ENCODE results near the gene PAPPA2. TPM values are rescaled to one million over a fixed set of nuclear protein-coding genes. Genes with fewer than 3 reads are reported as not detected.

PAPPA2 gene
- total and polyA plus RNA-seq, 2 of the 4 experiments (the other 2 are of a cell fraction) = 0.10 to 0.18 TPM

DNA sequence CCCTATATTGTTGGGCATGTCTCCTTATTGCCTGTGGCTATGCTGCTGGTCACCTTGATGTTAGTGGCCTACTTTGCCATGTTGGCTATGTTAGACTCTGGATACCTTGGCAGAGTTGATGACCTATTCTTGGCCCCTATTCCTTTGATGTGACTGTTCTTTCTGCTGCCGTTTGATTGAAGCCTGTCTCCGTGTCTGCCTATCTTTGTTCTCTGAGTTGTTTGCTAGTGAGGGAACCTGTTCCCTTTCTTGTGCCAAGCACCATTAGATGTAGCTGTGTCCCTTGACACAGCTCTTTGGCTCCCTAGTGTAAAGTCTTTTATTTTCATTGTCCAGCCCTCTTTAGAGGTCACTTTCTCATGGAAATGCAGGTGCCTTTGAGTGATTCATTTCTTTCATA lies 28.7 kb upstream of the PAPPA2 start:
- H4K8ac ChIP-seq (ENCODE audit: low read depth in 2 of 2, low read length in 2 of 2) = no peak overlapping the region
- H4K20me1 ChIP-seq (ENCODE audit: insufficient read depth, low read length) = no peaks in the 10 kb centered on the region
- no peak overlapping the region for H3K27ac ChIP-seq (ENCODE audit: insufficient read depth, low read length)
- no peaks in the 10 kb centered on the region for H3K9me3 ChIP-seq (ENCODE audit: control insufficient read depth, insufficient read depth, low read length)
- no peaks in the 10 kb centered on the region for H3K9me1 ChIP-seq (ENCODE audit: insufficient read depth, low read length)
- dilution Hi-C loops (cut with HindIII; ENCODE audit: low sequenced_read_pairs, unreplicated experiment) (no loop called here), in situ Hi-C loops (cut with MboI; ENCODE audit: low sequenced_read_pairs) (no loop called here), intact Hi-C loops (cut with micrococcal nuclease) (no loop called here)
- no CpG with 5 or more reads among the region's 2 CpGs for WGBS, 2 experiments (ENCODE audit: extremely low coverage in 2 of 2, insufficient read length in 1 of 2)
- H3K56ac ChIP-seq (ENCODE audit: extremely low read depth, insufficient read depth, low read length) = no peak overlapping the region
- no peak overlapping the region for H3K4ac ChIP-seq (ENCODE audit: low read depth, low read length)
- H3K27me3 ChIP-seq (ENCODE audit: control insufficient read depth, insufficient read depth, low read length) = no peaks in the 10 kb centered on the region
- H2BK120ac ChIP-seq (ENCODE audit: low read depth, low read length) = no peak overlapping the region
- no peak overlapping the region for H2BK15ac ChIP-seq (ENCODE audit: low read depth, low read length)
- no peak overlapping the region for H2AFZ ChIP-seq (replicated peaks; ENCODE audit: low read length, poor library complexity)
- H2BK20ac ChIP-seq (ENCODE audit: low read depth, low read length) = no peak overlapping the region
- H3K23ac ChIP-seq (ENCODE audit: low read depth, low read length) = no peak overlapping the region
- ATAC-seq (ENCODE audit: low read depth) (no peak), DNase-seq (no peak)
- H3K4me1 ChIP-seq (ENCODE audit: control insufficient read depth, insufficient read depth, low read length) = no peaks in the 10 kb centered on the region
- H3K9ac ChIP-seq (ENCODE audit: low read depth, low read length) = no peak overlapping the region
- H3K18ac ChIP-seq (ENCODE audit: low read depth, low read length) = no peak overlapping the region
- TF ChIP-seq MXI1 (IDR thresholded peaks at IDR 0.05; ENCODE audit: borderline replicate concordance, low read depth, low read length) (no peak), CEBPB (IDR thresholded peaks at IDR 0.05; ENCODE audit: low read depth, low read length) (no peak), MAFK (IDR thresholded peaks at IDR 0.05; ENCODE audit: low read depth, low read length) (no peak), SMC3 (IDR thresholded peaks at IDR 0.05; ENCODE audit: low read depth, low read length) (no peak), RCOR1 (IDR thresholded peaks at IDR 0.05; ENCODE audit: insufficient replicate concordance, low read length) (no peak), FOS (IDR thresholded peaks at IDR 0.05; ENCODE audit: low read depth, low read length) (no peak)
- TF ChIP-seq, protein P1, sequence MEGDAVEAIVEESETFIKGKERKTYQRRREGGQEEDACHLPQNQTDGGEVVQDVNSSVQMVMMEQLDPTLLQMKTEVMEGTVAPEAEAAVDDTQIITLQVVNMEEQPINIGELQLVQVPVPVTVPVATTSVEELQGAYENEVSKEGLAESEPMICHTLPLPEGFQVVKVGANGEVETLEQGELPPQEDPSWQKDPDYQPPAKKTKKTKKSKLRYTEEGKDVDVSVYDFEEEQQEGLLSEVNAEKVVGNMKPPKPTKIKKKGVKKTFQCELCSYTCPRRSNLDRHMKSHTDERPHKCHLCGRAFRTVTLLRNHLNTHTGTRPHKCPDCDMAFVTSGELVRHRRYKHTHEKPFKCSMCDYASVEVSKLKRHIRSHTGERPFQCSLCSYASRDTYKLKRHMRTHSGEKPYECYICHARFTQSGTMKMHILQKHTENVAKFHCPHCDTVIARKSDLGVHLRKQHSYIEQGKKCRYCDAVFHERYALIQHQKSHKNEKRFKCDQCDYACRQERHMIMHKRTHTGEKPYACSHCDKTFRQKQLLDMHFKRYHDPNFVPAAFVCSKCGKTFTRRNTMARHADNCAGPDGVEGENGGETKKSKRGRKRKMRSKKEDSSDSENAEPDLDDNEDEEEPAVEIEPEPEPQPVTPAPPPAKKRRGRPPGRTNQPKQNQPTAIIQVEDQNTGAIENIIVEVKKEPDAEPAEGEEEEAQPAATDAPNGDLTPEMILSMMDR (conservative IDR thresholded peaks at IDR 0.05; ENCODE audit: low read depth, low read length) = no peak
- no peak overlapping the region for H3K14ac ChIP-seq (replicated peaks; ENCODE audit: low read depth, low read length)
- H2AK5ac ChIP-seq (ENCODE audit: low read depth, low read length) = no peak overlapping the region
- no peaks in the 10 kb centered on the region for H3K79me1 ChIP-seq (ENCODE audit: low read depth in 1 of 2, low read length in 2 of 2)
- CTCF ChIA-PET = no interaction called here
- no peaks in the 10 kb centered on the region for H3K36me3 ChIP-seq (ENCODE audit: control insufficient read depth, insufficient read depth, low read length)
- no peak overlapping the region for H3K4me3 ChIP-seq (ENCODE audit: insufficient read depth, low read depth, low read length)
- H3K4me2 ChIP-seq (ENCODE audit: low read depth, low read length) = no peak overlapping the region
- H2BK5ac ChIP-seq (ENCODE audit: low read depth, low read length, poor library complexity, severe bottlenecking) = no peak overlapping the region
- no TSS peak for BruUV-seq (replicated peaks)
- no peak overlapping the region for H2AK9ac ChIP-seq (replicated peaks; ENCODE audit: low read depth, low read length, poor library complexity)
- POLR2A ChIA-PET (ENCODE audit: unreplicated experiment) = no interaction called here
- no peak overlapping the region for H4K91ac ChIP-seq (ENCODE audit: insufficient read depth, low read depth, low read length)
- no peak overlapping the region for H4K5ac ChIP-seq (ENCODE audit: low read depth, low read length)
